OCI-LY1 (cell line): ENCODE results near the gene TMEM37.

ENCODE experiments used
- H2AFZ ChIP-seq: fragments of 200-600 bp; sonication (generic), shearing (Covaris generic); 2 replicates; pipeline ENCODE4 v1.6.0; 2014; ENCODE audit warnings: antibody characterized with exemption, mild to moderate bottlenecking, low read length
- H3F3A ChIP-seq: fragments of 200-600 bp; sonication (generic), shearing (Covaris generic); 2 replicates; pipeline ENCODE4 v1.6.0; 2014; ENCODE audit warnings: mild to moderate bottlenecking, antibody characterized with exemption, low read length, moderate library complexity; ENCODE audit not compliant: insufficient read depth
- H3K27ac ChIP-seq: fragments of 200-600 bp; sonication (generic); 2 replicates; pipeline ENCODE4 v1.5.1; 2014; ENCODE audit warnings: low read length, mixed run types, mild to moderate bottlenecking, low read depth; ENCODE audit not compliant: poor library complexity, severe bottlenecking
- H3K27me3 ChIP-seq: fragments of 200-600 bp; sonication (generic); 2 replicates; pipeline ENCODE4 v1.6.0; 2014; ENCODE audit warnings: antibody characterized with exemption, mild to moderate bottlenecking, low read length, moderate library complexity; ENCODE audit not compliant: insufficient read depth
- H3K36me3 ChIP-seq: fragments of 200-600 bp; sonication (generic); 2 replicates; pipeline ENCODE4 v1.6.1; 2014; ENCODE audit warnings: mild to moderate bottlenecking, antibody characterized with exemption, low read length, moderate library complexity, mixed read lengths; ENCODE audit not compliant: insufficient read depth
- H3K4me1 ChIP-seq: fragments of 200-600 bp; sonication (generic); 2 replicates; pipeline ENCODE4 v1.5.1; 2014; ENCODE audit warnings: mild to moderate bottlenecking, low read length, moderate library complexity; ENCODE audit not compliant: insufficient read depth, severe bottlenecking
- H3K4me2 ChIP-seq: fragments of 200-600 bp; sonication (generic), shearing (Covaris generic); 2 replicates; pipeline ENCODE4 v1.6.1; 2014; ENCODE audit warnings: low read length
- H3K4me3 ChIP-seq: fragments of 200-600 bp; sonication (generic); 2 replicates; pipeline ENCODE4 v1.5.1; 2014; ENCODE audit warnings: low read length, low read depth, mild to moderate bottlenecking, mixed read lengths; ENCODE audit not compliant: poor library complexity, severe bottlenecking
- H3K79me2 ChIP-seq: fragments of 200-600 bp; shearing (Covaris generic); 2 replicates; pipeline ENCODE4 v1.6.1; 2016; ENCODE audit warnings: mixed run types, low read length, mixed read lengths; ENCODE audit not compliant: insufficient read depth
- H3K9ac ChIP-seq: fragments of 200-600 bp; sonication (generic), shearing (Covaris generic); 2 replicates; pipeline ENCODE4 v1.6.1; 2014; ENCODE audit warnings: mild to moderate bottlenecking, low read length, mixed read lengths
- H3K9me2 ChIP-seq: fragments of 200-600 bp; sonication (generic), shearing (Covaris generic); 2 replicates; pipeline ENCODE4 v1.6.1; 2014; ENCODE audit warnings: low read depth, mild to moderate bottlenecking, low read length, mixed read lengths
- H3K9me3 ChIP-seq: fragments of 200-600 bp; shearing (Covaris generic); 2 replicates; pipeline ENCODE4 v1.6.1; 2014; ENCODE audit warnings: low read length, mixed read lengths
- H4K20me1 ChIP-seq: fragments of 200-600 bp; sonication (generic), shearing (Covaris generic); 2 replicates; pipeline ENCODE4 v1.6.0; 2016; ENCODE audit warnings: mild to moderate bottlenecking, low read length; ENCODE audit not compliant: insufficient read depth
- CTCF ChIP-seq: fragments of 200-600 bp; sonication (generic), shearing (Covaris generic); IDR thresholded peaks from 2 replicates; pipeline ENCODE4 v1.5.1; 2017; ENCODE audit warnings: mild to moderate bottlenecking, antibody characterized with exemption, low read length, moderate library complexity, mixed read lengths
- EZH2 ChIP-seq: fragments of 200-600 bp; sonication (generic), shearing (Covaris generic); IDR thresholded peaks from 2 replicates; pipeline ENCODE4 v1.8.0; 2017; ENCODE audit warnings: borderline replicate concordance, mixed run types, mild to moderate bottlenecking, antibody characterized with exemption, low read length, moderate library complexity, mixed read lengths

Gene TMEM37

GRCh38 chr2:119483896-119484718 lies 52.5 kb downstream of the TMEM37 start:
- no peaks in the 10 kb centered on the region for H3K36me3 ChIP-seq
- 0 out of 2 replicates have a peak, but pooled peaks cover 9% of the 10 kb centered on the region for H3K27me3 ChIP-seq
- no peak overlapping the region for H2AFZ ChIP-seq
- no peak overlapping the region for H3K4me3 ChIP-seq
- no peaks in the 10 kb centered on the region for H3K9me2 ChIP-seq
- no peak overlapping the region for H3K9ac ChIP-seq
- no peaks in the 10 kb centered on the region for H3K9me3 ChIP-seq
- H3K4me2 ChIP-seq, result no peak overlapping the region
- H3F3A ChIP-seq, result no peaks in the 10 kb centered on the region
- no peak overlapping the region for H3K27ac ChIP-seq
- no peaks in the 10 kb centered on the region for H3K79me2 ChIP-seq
- H3K4me1 ChIP-seq, result no peaks in the 10 kb centered on the region
- no peak for TF ChIP-seq EZH2
- TF ChIP-seq CTCF, result no peak
- H4K20me1 ChIP-seq, result no peaks in the 10 kb centered on the region

- no peaks in the 10 kb centered on the region for H3K4me1 ChIP-seq
- no peaks in the 10 kb centered on the region for H3K9me3 ChIP-seq
- H3K27me3 ChIP-seq, result 0 out of 2 replicates have a peak, but pooled peaks cover 9% of the 10 kb centered on the region
- no peak overlapping the region for H3K4me2 ChIP-seq
- no peak for TF ChIP-seq CTCF
- no peak for TF ChIP-seq EZH2
- no peak overlapping the region for H3K4me3 ChIP-seq
- H3K9me2 ChIP-seq, result no peaks in the 10 kb centered on the region
- no peaks in the 10 kb centered on the region for H3K79me2 ChIP-seq
- H4K20me1 ChIP-seq, result no peaks in the 10 kb centered on the region
- H3K27ac ChIP-seq, result no peak overlapping the region
- H3K9ac ChIP-seq, result no peak overlapping the region
- H3K36me3 ChIP-seq, result no peaks in the 10 kb centered on the region
- no peaks in the 10 kb centered on the region for H3F3A ChIP-seq
- no peak overlapping the region for H2AFZ ChIP-seq
Measured at GRCh38 chr2:119484834-119485233, 53.2 kb downstream of the TMEM37 start.

- no peak overlapping the region for H2AFZ ChIP-seq
- no peak overlapping the region for H3K4me2 ChIP-seq
- H3F3A ChIP-seq, result no peaks in the 10 kb centered on the region
- no peak overlapping the region for H3K4me3 ChIP-seq
- no peak overlapping the region for H3K9ac ChIP-seq
- no peaks in the 10 kb centered on the region for H3K79me2 ChIP-seq
- H3K9me3 ChIP-seq, result no peaks in the 10 kb centered on the region
- no peak overlapping the region for H3K27ac ChIP-seq
- H3K9me2 ChIP-seq, result no peaks in the 10 kb centered on the region
- H3K27me3 ChIP-seq, result 0 out of 2 replicates have a peak, but pooled peaks cover 9% of the 10 kb centered on the region
- H3K36me3 ChIP-seq, result no peaks in the 10 kb centered on the region
- H3K4me1 ChIP-seq, result no peaks in the 10 kb centered on the region
- TF ChIP-seq EZH2 (no peak), CTCF (no peak)
- no peaks in the 10 kb centered on the region for H4K20me1 ChIP-seq
Measured at GRCh38 chr2:119485336-119486110, 53.9 kb downstream of the TMEM37 start.
